GM21825 (cell line): ENCODE measurements around the gene MRPL47.

Source experiments
- ATAC-seq: cut with Tn5 transposase; IDR thresholded peaks from one replicate; pipeline ENCODE4 v1.9.1; 2021; ENCODE audit warnings: mild to moderate bottlenecking, moderate library complexity; ENCODE audit not compliant: unreplicated experiment

Gene MRPL47

GRCh38 chr3:179591313-179591712, 13.1 kb downstream of the MRPL47 start:
- no peak for ATAC-seq

GRCh38 chr3:179590669-179591068, 13.8 kb downstream of the MRPL47 start:
- no peak for ATAC-seq

- no peak for ATAC-seq
Observed at GRCh38 chr3:179589143-179589542, 15.3 kb downstream of the MRPL47 start.

- no peak for ATAC-seq
Observed at GRCh38 chr3:179580992-179581391, 23.4 kb downstream of the MRPL47 start.

GRCh38 chr3:179565496-179565895, 38.9 kb downstream of the MRPL47 start:
- no peak for ATAC-seq

GRCh38 chr3:179563271-179563783, 41.1 kb downstream of the MRPL47 start:
- peak; percentile 51 for ATAC-seq

GRCh38 chr3:179562591-179563270, 41.7 kb downstream of the MRPL47 start, which contains the start of gene ACTL6A:
Gene ACTL6A (plus strand): TSS chr3:179562926. CDS start chr3:179563093, 167 bp downstream.
- peak; percentile 94 for ATAC-seq

- ATAC-seq = no peak
Observed at GRCh38 chr3:179560791-179561190, 43.6 kb downstream of the MRPL47 start.

GRCh38 chr3:179558742-179559364, 45.6 kb downstream of the MRPL47 start:
- ATAC-seq = no peak

GRCh38 chr3:179551349-179552105, 52.9 kb downstream of the MRPL47 start:
- ATAC-seq = no peak

GRCh38 chr3:179546814-179547241, 57.6 kb downstream of the MRPL47 start:
- no peak for ATAC-seq

GRCh38 chr3:179544981-179545645, 59.3 kb downstream of the MRPL47 start:
- no peak for ATAC-seq

- ATAC-seq = no peak
Observed at GRCh38 chr3:179542375-179542774, 62.1 kb downstream of the MRPL47 start.

- ATAC-seq = no peak
Observed at GRCh38 chr3:179541596-179541995, 62.8 kb downstream of the MRPL47 start.

GRCh38 chr3:179541094-179541493, 63.3 kb downstream of the MRPL47 start:
- ATAC-seq = no peak
